GM18867 (cell line): ENCODE results near the gene PIGH.
"Not testable (repeated sequence)": the region's sequence is repeated elsewhere in the genome, so short reads cannot be mapped to it uniquely, and the experiment has no call there.

ENCODE experiments used
- ATAC-seq: cut with Tn5 transposase; IDR thresholded peaks from one replicate; pipeline ENCODE4 v1.9.1; 2021; ENCODE audit warnings: mild to moderate bottlenecking, moderate library complexity; ENCODE audit not compliant: unreplicated experiment

Gene PIGH

GRCh38 chr14:67555518-67556090 lies 44.5 kb downstream of the PIGH start:
- no peak for ATAC-seq

DNA sequence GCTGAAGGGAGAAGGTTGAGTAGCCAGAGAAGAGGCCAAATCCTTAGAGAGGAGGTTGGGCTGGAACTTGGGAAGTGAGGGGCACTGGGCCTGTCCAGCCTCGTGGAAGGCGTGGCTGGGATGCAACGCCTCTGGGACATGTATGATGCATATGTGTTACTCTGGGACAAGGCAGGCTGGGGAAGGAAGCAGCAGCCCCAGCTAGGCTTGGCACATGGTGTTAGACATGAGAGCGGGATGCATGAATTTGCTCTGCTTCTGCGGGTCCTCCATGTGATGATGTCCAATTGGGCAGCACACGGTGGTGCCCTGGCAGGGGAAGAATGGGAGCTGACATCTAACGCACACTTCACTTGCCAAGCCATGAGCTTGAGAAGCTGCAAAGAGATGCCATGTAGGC lies 45.7 kb downstream of the PIGH start:
- ATAC-seq, result no peak

GRCh38 chr14:67553547-67553946 lies 46.5 kb downstream of the PIGH start:
- no peak for ATAC-seq

GRCh38 chr14:67551940-67552339 lies 48.1 kb downstream of the PIGH start:
- ATAC-seq, result no peak

GRCh38 chr14:67551123-67551522 lies 48.9 kb downstream of the PIGH start:
- no peak for ATAC-seq

GRCh38 chr14:67549734-67550133 lies 50.3 kb downstream of the PIGH start:
- no peak for ATAC-seq

DNA sequence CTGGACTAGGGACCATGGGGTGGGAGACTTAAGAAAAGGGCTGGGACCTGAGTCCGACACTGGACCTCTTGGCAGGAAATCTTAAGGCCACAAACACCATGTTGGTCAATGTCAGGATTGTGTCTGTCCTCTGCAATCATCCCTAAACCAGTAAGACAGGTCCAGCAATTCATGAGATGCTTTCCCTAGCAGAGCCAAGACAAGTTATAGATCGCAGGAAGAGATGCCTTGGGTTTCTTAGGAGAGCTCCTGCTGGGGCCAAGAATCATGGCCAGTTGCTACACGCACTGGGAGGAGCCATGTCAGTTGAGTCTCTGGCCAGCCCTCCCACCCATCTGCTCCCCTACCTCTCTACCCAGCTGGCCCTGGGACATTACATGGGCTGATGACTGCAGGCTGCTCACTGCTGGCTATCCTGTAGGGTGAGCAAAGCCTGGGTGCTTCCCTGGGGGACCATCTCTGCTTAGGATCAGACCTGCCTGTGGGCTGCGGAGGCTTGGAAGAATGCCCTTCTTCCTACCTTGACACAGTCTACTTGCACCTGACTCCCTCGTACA lies 52.8 kb downstream of the PIGH start:
- no peak for ATAC-seq

DNA sequence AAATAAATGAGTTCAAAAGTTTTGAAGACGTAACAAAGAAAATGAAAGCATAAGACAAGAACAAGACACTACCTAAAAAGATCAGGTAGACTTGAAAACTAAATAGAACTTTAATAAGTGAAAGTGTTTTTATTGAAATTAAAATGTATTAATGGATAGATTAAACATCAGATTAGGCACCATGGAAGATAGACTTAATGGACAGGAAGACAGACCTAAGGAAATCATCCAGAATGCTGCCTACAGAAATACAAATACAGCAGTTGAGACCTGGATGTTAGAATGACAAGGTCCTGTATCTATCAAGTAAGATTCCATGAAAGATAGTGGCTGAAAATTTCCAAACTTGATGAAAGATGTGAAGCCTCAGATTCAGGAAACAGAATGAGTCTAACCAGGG lies 55.5 kb downstream of the PIGH start:
- no peak for ATAC-seq

- ATAC-seq, result not testable (repeated sequence)
Observed at GRCh38 chr14:67542620-67543019, 57.4 kb downstream of the PIGH start.

DNA sequence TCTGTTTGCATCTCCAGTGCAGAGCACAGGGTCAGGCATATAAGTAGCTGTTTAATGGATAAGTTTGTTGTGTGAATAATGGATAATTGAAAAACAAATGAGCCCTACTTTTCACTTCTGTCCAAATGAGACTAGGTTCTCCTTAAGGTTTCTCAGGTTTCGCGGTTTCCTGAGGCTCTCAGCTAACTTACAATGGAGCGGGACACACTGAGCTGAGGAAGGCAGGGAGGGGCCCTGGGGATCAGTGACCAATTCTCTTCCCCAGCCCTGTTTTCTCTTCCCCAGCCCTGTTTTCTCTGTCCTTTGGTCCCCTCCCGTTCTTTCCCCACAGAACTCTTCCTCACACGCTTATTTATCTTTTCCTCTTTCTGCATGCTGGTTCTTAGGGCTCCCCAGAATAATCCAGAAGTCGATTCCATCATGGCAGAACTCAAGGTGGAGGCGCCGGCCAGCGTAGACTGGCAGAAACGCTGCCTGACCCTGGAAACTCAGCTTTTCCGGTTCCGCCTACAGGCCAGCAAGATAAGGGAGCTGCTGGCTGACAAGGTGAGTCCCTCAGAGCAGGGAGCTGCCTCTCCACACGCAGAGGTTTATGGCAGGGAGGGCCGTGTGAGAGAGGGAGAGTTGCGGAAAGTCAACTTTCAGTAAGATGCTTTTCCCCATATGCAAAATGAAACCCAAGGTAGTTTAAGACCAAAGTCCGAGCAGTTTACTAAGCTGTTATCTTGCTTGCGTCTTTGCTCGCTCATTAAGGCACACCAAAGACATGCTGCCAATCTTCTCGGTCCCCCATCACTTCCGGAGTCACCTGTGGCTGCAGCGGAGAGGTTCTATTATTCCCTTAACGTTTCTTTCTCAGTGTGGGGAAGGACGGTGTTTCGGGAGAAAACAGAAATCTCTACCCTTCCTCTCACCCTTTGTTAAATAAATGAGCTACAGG lies 58.4 kb downstream of the PIGH start:
- no peak for ATAC-seq
